Esophagus muscularis mucosa (tissue), 3 donors: ENCODE results near the gene PDE8B.

Experiments
- POLR2AphosphoS5 ChIP-seq, 2 donors: sonication (generic); formaldehyde crosslinking; IDR thresholded peaks; one replicate each; pipeline ENCODE4 v1.6.1; 2017; ENCODE audit warnings: antibody characterized with exemption in 2 of 2
- TF ChIP-seq, protein P1 (sequence below), 3 experiments: fragments of 200-600 bp in 2 of 3; fragments of 450-650 bp in 1 of 3; sonication (generic) in 2 of 3; IDR thresholded peaks; one replicate each; pipeline ENCODE4 v1.5.1; 2017 to 2019; ENCODE audit warnings: antibody characterized with exemption in 3 of 3, mild to moderate bottlenecking in 2 of 3, moderate library complexity in 1 of 3

DNA sequence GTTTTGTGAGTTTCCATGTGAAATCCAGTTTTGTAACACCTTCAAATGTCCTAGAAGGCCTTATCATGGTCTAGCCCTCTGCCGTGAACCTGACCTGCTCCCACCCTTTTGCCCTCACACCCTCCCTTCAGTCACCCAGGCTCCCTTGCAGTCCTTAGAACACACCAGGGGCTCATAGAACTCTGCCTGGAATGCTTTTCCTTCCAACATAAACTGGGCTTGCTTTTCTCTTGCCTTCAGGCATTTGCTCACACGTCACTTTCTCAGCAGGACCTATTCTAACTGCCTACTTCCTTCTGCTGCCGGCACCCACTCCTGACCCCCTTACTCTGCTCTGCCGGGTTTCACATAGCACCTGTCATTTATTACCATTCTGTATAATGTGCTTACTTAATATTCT is 111.9 kb downstream of the PDE8B start:
- no peak for TF ChIP-seq POLR2AphosphoS5 (IDR thresholded peaks at IDR 0.05)
- TF ChIP-seq, protein P1, sequence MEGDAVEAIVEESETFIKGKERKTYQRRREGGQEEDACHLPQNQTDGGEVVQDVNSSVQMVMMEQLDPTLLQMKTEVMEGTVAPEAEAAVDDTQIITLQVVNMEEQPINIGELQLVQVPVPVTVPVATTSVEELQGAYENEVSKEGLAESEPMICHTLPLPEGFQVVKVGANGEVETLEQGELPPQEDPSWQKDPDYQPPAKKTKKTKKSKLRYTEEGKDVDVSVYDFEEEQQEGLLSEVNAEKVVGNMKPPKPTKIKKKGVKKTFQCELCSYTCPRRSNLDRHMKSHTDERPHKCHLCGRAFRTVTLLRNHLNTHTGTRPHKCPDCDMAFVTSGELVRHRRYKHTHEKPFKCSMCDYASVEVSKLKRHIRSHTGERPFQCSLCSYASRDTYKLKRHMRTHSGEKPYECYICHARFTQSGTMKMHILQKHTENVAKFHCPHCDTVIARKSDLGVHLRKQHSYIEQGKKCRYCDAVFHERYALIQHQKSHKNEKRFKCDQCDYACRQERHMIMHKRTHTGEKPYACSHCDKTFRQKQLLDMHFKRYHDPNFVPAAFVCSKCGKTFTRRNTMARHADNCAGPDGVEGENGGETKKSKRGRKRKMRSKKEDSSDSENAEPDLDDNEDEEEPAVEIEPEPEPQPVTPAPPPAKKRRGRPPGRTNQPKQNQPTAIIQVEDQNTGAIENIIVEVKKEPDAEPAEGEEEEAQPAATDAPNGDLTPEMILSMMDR (IDR thresholded peaks at IDR 0.05), result no peak
